ENCODE measurements around the gene REXO5. TPM values are rescaled to one million over a fixed set of nuclear protein-coding genes. Genes with fewer than 3 reads are reported as not detected.

REXO5 gene
- total and polyA plus RNA-seq, 2 experiments from 2014 or later: 10.2 to 22.5 TPM

DNA sequence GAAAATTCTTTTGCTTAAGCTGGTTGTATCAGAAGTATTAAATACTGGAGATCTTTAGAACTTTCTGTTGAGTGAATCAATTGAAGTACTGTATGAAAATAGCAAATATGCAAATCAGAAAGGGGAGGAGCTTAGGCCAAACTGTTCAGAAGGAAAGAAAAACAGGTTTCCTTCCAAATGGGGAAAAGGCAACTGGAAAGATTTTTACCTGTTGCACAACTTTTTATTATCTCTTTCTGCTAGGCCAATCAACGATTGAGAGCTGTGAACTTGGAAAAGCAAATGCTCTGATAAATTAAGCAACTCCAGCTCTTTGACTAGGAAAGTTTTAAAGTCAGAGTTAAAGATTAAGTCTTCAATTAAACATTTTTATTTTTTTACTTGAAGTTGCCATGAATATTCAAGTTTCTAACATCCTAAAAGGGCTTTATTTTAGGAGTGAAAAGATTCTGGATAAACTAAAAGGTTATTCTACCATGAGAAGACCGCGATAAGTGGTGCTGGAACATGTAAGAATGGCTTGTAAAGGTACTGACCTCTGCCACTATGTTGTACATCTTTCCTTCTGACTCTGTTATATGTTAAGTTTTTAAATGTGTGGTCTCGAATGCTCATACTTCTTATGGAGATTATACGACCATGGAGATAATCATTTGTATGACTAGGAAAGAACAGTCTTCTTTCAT is 77.4 kb downstream of the REXO5 start:
- Histone ChIP-seq H3K27me3 (no peaks in the 10 kb centered on the region), H3K4me1 (ENCODE audit: low read depth) (peaks cover 12% of the 10 kb centered on the region), H3K9me3 (ENCODE audit: low read depth) (no peaks in the 10 kb centered on the region), H3K36me3 (no peaks in the 10 kb centered on the region), H3K4me3 (no peak overlapping the region), H3K27ac (no peak overlapping the region)
- peak in 1 of 2 donors; percentile 83 for DNase-seq (ENCODE audit: low read depth in 1 of 2, low spot score in 1 of 2)
- TF ChIP-seq, protein P1, sequence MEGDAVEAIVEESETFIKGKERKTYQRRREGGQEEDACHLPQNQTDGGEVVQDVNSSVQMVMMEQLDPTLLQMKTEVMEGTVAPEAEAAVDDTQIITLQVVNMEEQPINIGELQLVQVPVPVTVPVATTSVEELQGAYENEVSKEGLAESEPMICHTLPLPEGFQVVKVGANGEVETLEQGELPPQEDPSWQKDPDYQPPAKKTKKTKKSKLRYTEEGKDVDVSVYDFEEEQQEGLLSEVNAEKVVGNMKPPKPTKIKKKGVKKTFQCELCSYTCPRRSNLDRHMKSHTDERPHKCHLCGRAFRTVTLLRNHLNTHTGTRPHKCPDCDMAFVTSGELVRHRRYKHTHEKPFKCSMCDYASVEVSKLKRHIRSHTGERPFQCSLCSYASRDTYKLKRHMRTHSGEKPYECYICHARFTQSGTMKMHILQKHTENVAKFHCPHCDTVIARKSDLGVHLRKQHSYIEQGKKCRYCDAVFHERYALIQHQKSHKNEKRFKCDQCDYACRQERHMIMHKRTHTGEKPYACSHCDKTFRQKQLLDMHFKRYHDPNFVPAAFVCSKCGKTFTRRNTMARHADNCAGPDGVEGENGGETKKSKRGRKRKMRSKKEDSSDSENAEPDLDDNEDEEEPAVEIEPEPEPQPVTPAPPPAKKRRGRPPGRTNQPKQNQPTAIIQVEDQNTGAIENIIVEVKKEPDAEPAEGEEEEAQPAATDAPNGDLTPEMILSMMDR (IDR thresholded peaks at IDR 0.05; ENCODE audit: low read depth, low read length): no peak

DNA sequence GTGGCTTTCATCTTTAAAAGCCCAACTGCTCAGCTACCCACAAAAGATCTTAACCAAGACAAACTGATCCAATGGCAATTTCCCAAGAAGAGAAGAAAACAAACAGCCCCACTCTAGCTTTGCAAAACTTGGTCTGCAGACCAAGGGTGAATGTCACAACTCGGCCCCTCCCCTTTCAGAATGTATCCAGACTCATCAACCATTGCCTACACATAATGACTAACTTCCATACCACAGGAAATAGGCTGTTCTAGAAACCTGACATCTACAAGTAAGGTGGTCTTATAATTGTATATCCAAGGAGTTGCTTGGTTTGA is 77.9 kb downstream of the REXO5 start:
- no peak overlapping the region for H3K27ac ChIP-seq
- H3K9me3 ChIP-seq (ENCODE audit: low read depth): no peaks in the 10 kb centered on the region
- H3K36me3 ChIP-seq: no peaks in the 10 kb centered on the region
- peaks cover 7% of the 10 kb centered on the region for H3K4me1 ChIP-seq (ENCODE audit: low read depth)
- no peak overlapping the region for H3K4me3 ChIP-seq
- peak in 1 of 2 donors; percentile 85 for DNase-seq (ENCODE audit: low read depth in 1 of 2, low spot score in 1 of 2)
- TF ChIP-seq, protein P1 (IDR thresholded peaks at IDR 0.05; ENCODE audit: low read depth, low read length): no peak
- H3K27me3 ChIP-seq: no peaks in the 10 kb centered on the region

DNA sequence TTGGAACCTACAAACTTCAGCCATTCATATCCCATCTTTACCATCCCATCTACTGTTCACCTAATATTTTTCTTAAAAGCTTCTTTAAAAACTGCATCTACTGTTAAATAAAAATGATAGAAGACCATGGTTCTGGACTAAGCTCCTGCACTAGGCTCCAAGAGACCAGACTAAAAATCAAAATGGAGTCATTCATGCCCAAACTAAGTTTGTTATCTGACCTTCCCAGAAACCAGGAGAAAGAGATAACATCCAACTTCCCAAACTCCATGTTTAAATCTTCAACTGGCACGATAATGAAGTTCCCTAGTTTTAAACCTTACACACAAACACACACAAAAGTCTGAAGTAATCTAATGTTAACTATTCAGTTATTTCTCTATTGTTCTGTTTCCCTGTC is 80.0 kb downstream of the REXO5 start:
- TF ChIP-seq, protein P1 (IDR thresholded peaks at IDR 0.05; ENCODE audit: low read depth, low read length): no peak
- DNase-seq (ENCODE audit: low read depth in 1 of 2, low spot score in 1 of 2): no peak

DNA sequence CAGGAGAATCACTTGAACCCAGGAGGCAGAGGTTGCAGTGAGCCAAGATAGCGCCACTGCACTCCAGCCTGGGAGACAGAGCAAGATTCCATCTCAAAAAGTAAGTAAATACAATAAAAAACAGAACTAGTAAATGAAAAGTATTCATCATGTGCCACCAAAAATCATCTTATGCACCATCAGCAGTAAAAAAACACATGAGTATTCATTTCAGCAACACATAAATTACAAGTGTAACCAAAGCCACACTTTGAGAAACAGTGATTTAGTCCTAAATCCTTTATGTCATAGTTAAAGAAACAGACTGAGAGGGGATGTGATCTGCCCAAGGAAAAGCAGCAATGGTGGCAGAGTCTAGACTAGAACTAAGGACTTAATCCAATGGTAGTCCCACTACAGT is 80.9 kb downstream of the REXO5 start:
- TF ChIP-seq, protein P1 (IDR thresholded peaks at IDR 0.05; ENCODE audit: low read depth, low read length): no peak
- no peaks in the 10 kb centered on the region for H3K9me3 ChIP-seq (ENCODE audit: low read depth)
- no peaks in the 10 kb centered on the region for H3K27me3 ChIP-seq
- no peaks in the 10 kb centered on the region for H3K4me1 ChIP-seq (ENCODE audit: low read depth)
- no peak for DNase-seq (ENCODE audit: low read depth in 1 of 2, low spot score in 1 of 2)
- H3K27ac ChIP-seq: no peak overlapping the region
- H3K36me3 ChIP-seq: no peaks in the 10 kb centered on the region
- no peak overlapping the region for H3K4me3 ChIP-seq

More for the DNA sequence above, 80.0 kb downstream of the REXO5 start:
- H3K4me3 ChIP-seq: no peak overlapping the region
- H3K36me3 ChIP-seq: no peaks in the 10 kb centered on the region
- H3K9me3 ChIP-seq (ENCODE audit: low read depth): no peaks in the 10 kb centered on the region
- no peaks in the 10 kb centered on the region for H3K4me1 ChIP-seq (ENCODE audit: low read depth)
- no peaks in the 10 kb centered on the region for H3K27me3 ChIP-seq
- H3K27ac ChIP-seq: no peak overlapping the region

DNA sequence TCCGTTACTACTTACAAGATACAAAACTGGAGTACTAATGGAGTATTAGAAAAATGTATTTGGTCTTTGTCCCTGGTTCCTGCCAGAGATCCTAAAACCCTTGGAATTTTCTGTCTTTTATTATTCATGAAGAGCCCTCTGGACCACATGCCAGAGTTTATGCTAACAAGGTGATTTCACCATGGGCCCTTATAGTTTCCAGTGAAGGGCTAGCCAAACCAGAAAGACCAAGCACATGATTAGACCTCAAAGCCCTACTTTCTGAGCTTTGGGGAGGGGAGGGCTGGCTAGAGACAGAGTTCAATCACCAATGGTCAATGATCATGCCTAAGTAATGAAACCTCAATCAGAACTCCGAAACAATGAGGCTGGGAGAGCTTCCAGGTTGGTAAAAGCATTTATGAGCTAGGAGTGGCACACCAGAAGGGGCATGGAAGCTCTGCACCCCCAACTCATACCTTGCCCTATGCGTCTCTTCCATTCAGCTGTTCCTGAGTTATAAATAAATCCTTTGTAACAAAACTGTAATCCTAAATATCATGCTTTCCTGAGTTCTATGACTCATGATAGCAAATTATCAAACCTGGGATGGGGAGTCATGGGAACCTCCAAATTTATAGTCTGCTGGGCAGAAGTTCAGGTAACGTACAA is 83.4 kb downstream of the REXO5 start:
- no peak overlapping the region for H3K27ac ChIP-seq
- TF ChIP-seq, protein P1 (IDR thresholded peaks at IDR 0.05; ENCODE audit: low read depth, low read length): no peak
- no peaks in the 10 kb centered on the region for H3K9me3 ChIP-seq (ENCODE audit: low read depth)
- H3K27me3 ChIP-seq: no peaks in the 10 kb centered on the region
- no peak for DNase-seq (ENCODE audit: low read depth in 1 of 2, low spot score in 1 of 2)
- no peaks in the 10 kb centered on the region for H3K4me1 ChIP-seq (ENCODE audit: low read depth)
- H3K36me3 ChIP-seq: no peaks in the 10 kb centered on the region
- H3K4me3 ChIP-seq: no peak overlapping the region
